Measurements from ENCODE around the gene CCDC68. TPM values are rescaled to one million over a fixed set of nuclear protein-coding genes. Genes with fewer than 3 reads are reported as not detected.

The CCDC68 gene
- total and polyA plus RNA-seq, 2 of the 8 experiments (the other 6 are each of a cell fraction or from before 2014, with no cell fraction given): 0.06 to 0.80 TPM

- Histone ChIP-seq H3K23ac (ENCODE audit: insufficient read length) (no peak overlapping the region), H3K4me1 (replicated peaks in 1 of 4; ENCODE audit: control insufficient read depth in 3 of 4, insufficient read depth in 4 of 4, low read length in 3 of 4) (no peaks in the 10 kb centered on the region), H3K18ac (ENCODE audit: extremely low read depth, low read length) (no peak overlapping the region), H3K9me3 (ENCODE audit: insufficient read depth in 2 of 2, low read depth in 1 of 2, low read length in 1 of 2) (no peaks in the 10 kb centered on the region; a peak in 1 of 4 replicates), H2BK20ac (ENCODE audit: low read length) (no peak overlapping the region), H3K79me1 (ENCODE audit: low read depth, low read length) (no peaks in the 10 kb centered on the region), H2AFZ (ENCODE audit: low read length) (no peak overlapping the region), H3K23me2 (ENCODE audit: low read depth, low read length) (no peaks in the 10 kb centered on the region), H3K4me2 (ENCODE audit: insufficient read depth in 1 of 2, low read depth in 2 of 2, low read length in 2 of 2) (no peak overlapping the region), H4K20me1 (replicated peaks in 1 of 2; ENCODE audit: control insufficient read depth in 1 of 2, insufficient read depth in 2 of 2, low read length in 2 of 2) (no peaks in the 10 kb centered on the region), H2BK5ac (ENCODE audit: low read depth, low read length) (no peak overlapping the region), H3K79me2 (ENCODE audit: control insufficient read depth in 1 of 2, insufficient read depth in 2 of 2, low read length in 2 of 2) (no peaks in the 10 kb centered on the region), H3K56ac (replicated peaks; ENCODE audit: insufficient read length, low read depth, low read length) (no peak overlapping the region), H2BK15ac (ENCODE audit: low read length) (no peak overlapping the region), H3K4ac (replicated peaks; ENCODE audit: insufficient read length, low read depth, low read length) (no peak overlapping the region), H4K8ac (ENCODE audit: extremely low read depth, insufficient read depth, low read length) (no peak overlapping the region), H3K36me3 (ENCODE audit: control insufficient read depth in 2 of 4, insufficient read depth in 4 of 4, low read length in 3 of 4) (no peaks in the 10 kb centered on the region), H4K91ac (replicated peaks; ENCODE audit: insufficient read length, low read length) (no peak overlapping the region), H2BK120ac (replicated peaks; ENCODE audit: low read depth, low read length) (no peak overlapping the region), H4K5ac (ENCODE audit: insufficient read length, low read depth, low read length) (no peak overlapping the region), H3K4me3 (ENCODE audit: extremely low read depth in 1 of 4, insufficient read depth in 2 of 4, low read depth in 3 of 4, low read length in 4 of 4) (no peak overlapping the region), H3K27ac (ENCODE audit: low read depth, low read length) (no peak overlapping the region), H3K14ac (ENCODE audit: insufficient read length) (no peak overlapping the region), H2AK5ac (ENCODE audit: low read depth, low read length) (no peak overlapping the region), H2BK12ac (ENCODE audit: low read depth, low read length) (no peak overlapping the region), H3K27me3 (replicated peaks in 1 of 4; ENCODE audit: control insufficient read depth in 3 of 4, extremely low read depth in 1 of 4, insufficient read depth in 3 of 4, low read length in 3 of 4) (no peaks in the 10 kb centered on the region), H3K9ac (replicated peaks in 1 of 4; ENCODE audit: extremely low read depth in 1 of 4, low read depth in 3 of 4, low read length in 3 of 4) (no peak overlapping the region)
- no peak for FAIRE-seq
- POLR2A ChIA-PET (ENCODE audit: partially characterized antibody): no interaction called here
- CTCF ChIA-PET (ENCODE audit: partially characterized antibody): no interaction called here
- 90% methylated on average over 4 of the region's 4 CpGs; no CpG with 5 or more reads in 1 of the 2 experiments for WGBS, 2 experiments (ENCODE audit: extremely low coverage in 1 of 2, insufficient coverage in 1 of 2, insufficient read length in 1 of 2, insufficient replicate concordance in 2 of 2, low coverage in 1 of 2, low lambda C conversion rate in 2 of 2, missing lambda C conversion rate in 1 of 2)
- no peak for DNase-seq (ENCODE audit: low read depth in 1 of 2, low spot score in 2 of 2)
Observed at GRCh38 chr18:54945576-54946125, 13.6 kb downstream of the CCDC68 start.

All from H1 (cell line).